Fibroblast of pulmonary artery (primary cell): ENCODE measurements around the gene ACYP1.
A peak's percentile ranks its signal among the peaks of the same experiment; 100 is the strongest.
"Not testable (repeated sequence)": the region's sequence is repeated elsewhere in the genome, so short reads cannot be mapped to it uniquely, and the experiment has no call there.

Experiments used
- DNase-seq: peaks from one replicate; pipeline ENCODE4 v3.0.0-alpha.2; 2010; ENCODE audit warnings: low read depth
- H3K4me3 ChIP-seq: replicated peaks from 2 replicates; pipeline ENCODE4 v1.5.1; 2011; ENCODE audit warnings: low read depth, mild to moderate bottlenecking, control low read depth, low read length, moderate library complexity
- CTCF ChIP-seq: IDR thresholded peaks from 2 replicates; pipeline ENCODE4 v1.5.1; 2011; ENCODE audit warnings: mild to moderate bottlenecking, control low read depth, low read length, inconsistent platforms; ENCODE audit errors: missing control alignments

The ACYP1 gene

GRCh38 chr14:75069121-75069810, 5.4 kb upstream of the ACYP1 start, which contains the start of gene ZC2HC1C:
Gene ZC2HC1C (plus strand): TSS chr14:75069641. CDS start chr14:75070574, 933 bp downstream.
- peak; percentile 89 for DNase-seq
- H3K4me3 ChIP-seq, result peak within 1 kb of the TSS; percentile 68
- no peak for TF ChIP-seq CTCF

GRCh38 chr14:75068294-75069120, 4.7 kb upstream of the ACYP1 start:
- DNase-seq, result no peak
- no peak for TF ChIP-seq CTCF
- peak overlapping the region; percentile 68 for H3K4me3 ChIP-seq

- H3K4me3 ChIP-seq, result peak overlapping the region; percentile 68
- DNase-seq, result not testable (repeated sequence)
Measured at GRCh38 chr14:75067765-75068164, 3.9 kb upstream of the ACYP1 start.

- no peak for DNase-seq
- TF ChIP-seq CTCF, result no peak
- no peak overlapping the region for H3K4me3 ChIP-seq
Measured at GRCh38 chr14:75067212-75067611, 3.4 kb upstream of the ACYP1 start.

- no peak for DNase-seq
- TF ChIP-seq CTCF, result no peak
Measured at GRCh38 chr14:75066691-75067090, 2.9 kb upstream of the ACYP1 start.

GRCh38 chr14:75064205-75064567, 362 bp upstream of the ACYP1 start:
- no peak for DNase-seq
- no peak for TF ChIP-seq CTCF
- peak overlapping the region; percentile 95 for H3K4me3 ChIP-seq

More at GRCh38 chr14:75066691-75067090, 2.9 kb upstream of the ACYP1 start:
- no peak overlapping the region for H3K4me3 ChIP-seq

GRCh38 chr14:75063013-75063412, 811 bp downstream of the ACYP1 start:
- no peak for DNase-seq
- TF ChIP-seq CTCF, result no peak
- H3K4me3 ChIP-seq, result peak overlapping the region; percentile 95
